SK-N-MC (cell line): ENCODE results near the gene DDAH1.
"Not testable (repeated sequence)": the region's sequence is repeated elsewhere in the genome, so short reads cannot be mapped to it uniquely, and the experiment has no call there.

Experiments
- DNase-seq: peaks from one replicate; pipeline ENCODE4 v3.0.0-alpha.2; 2011; ENCODE audit warnings: low read depth, low spot score
- H3K27ac ChIP-seq: fragments of 200-600 bp; sonication (generic); 2 replicates; pipeline ENCODE4 v1.5.1; 2016; ENCODE audit warnings: mixed run types
- H3K36me3 ChIP-seq: fragments of 200-600 bp; sonication (generic); 2 replicates; pipeline ENCODE4 v1.6.1; 2017; ENCODE audit warnings: antibody characterized with exemption, low read length, mixed read lengths; ENCODE audit not compliant: insufficient read depth
- H3K4me3 ChIP-seq: fragments of 200-600 bp; sonication (generic); 2 replicates; pipeline ENCODE4 v1.5.1; 2016
- H3K9ac ChIP-seq: fragments of 200-600 bp; sonication (generic); 2 replicates; pipeline ENCODE4 v1.8.0; 2017; ENCODE audit warnings: mixed run types, mixed read lengths; ENCODE audit not compliant: insufficient read length
- H3K9me3 ChIP-seq: fragments of 200-600 bp; sonication (generic); 2 replicates; pipeline ENCODE4 v1.6.1; 2017; ENCODE audit warnings: low read depth, mild to moderate bottlenecking, antibody characterized with exemption, low read length, moderate library complexity, mixed read lengths
- EZH2 ChIP-seq: fragments of 200-600 bp; sonication (generic); IDR thresholded peaks from one replicate; pipeline ENCODE4 v1.6.1; 2017; ENCODE audit warnings: antibody characterized with exemption
- FOXP2 ChIP-seq: optimal IDR thresholded peaks from 2 replicates; pipeline ENCODE3; 2011; ENCODE audit warnings: mild to moderate bottlenecking, moderate library complexity; ENCODE audit not compliant: insufficient read depth; ENCODE audit errors: extremely low read length, control extremely low read depth
- POLR2AphosphoS5 ChIP-seq: IDR thresholded peaks from 2 replicates; pipeline ENCODE4 v1.6.1; 2012; ENCODE audit warnings: mild to moderate bottlenecking, low read depth, low read length, borderline replicate concordance

Gene DDAH1

DNA sequence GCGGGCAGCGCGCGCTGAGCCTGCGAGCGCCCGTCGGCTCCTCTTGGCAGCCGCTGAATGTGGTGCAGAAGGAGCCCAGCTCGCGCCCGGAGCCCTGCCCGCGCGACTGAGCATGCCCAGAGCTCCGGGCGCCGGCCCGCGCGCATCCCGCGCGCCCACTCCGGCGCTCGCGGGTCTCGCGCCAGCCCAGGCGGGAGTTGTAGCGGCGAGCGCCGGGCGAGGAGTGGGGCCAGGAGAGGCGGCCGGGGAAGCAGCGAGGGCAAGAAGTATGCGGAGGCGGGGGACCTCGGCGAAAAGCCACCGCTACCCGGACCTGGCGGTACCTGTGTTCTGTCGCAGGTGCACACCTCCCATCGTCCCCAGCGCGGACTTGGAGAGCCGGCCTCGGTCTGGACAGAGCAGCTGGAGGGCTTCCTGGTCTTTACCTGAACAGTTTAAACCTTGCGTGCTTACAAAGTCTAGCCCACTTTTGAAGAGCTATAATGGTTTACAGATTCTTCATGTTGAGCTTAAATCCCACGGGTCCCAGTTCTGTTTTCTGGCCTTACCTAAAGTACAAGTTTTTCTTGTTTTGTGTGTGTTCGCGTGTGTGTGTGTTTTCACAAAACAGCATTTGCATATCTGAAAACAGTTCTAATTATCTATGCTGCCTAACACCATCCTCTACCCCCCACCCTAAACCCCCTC lies at the start of gene DDAH1:
Gene DDAH1, minus strand, starts transcription at position 61 of the 687 bp plus-strand sequence. CDS start 114 bp downstream, outside the sequence.
- peak within 1 kb of the TSS; percentile 59 for H3K9ac ChIP-seq
- H3K36me3 ChIP-seq, result no peaks in the 10 kb centered on the region
- no peaks in the 10 kb centered on the region for H3K9me3 ChIP-seq
- TF ChIP-seq EZH2 (no peak), FOXP2 (no peak), POLR2AphosphoS5 (no peak)
- DNase-seq, result no peak
- H3K4me3 ChIP-seq, result peak within 1 kb of the TSS; percentile 94
- H3K27ac ChIP-seq, result no peak within 1 kb of the TSS

- DNase-seq, H3K9ac ChIP-seq, H3K27ac ChIP-seq, H3K36me3 ChIP-seq, H3K9me3 ChIP-seq, H3K4me3 ChIP-seq: not testable (repeated sequence)
Measured at GRCh38 chr1:85513998-85514397, 49.0 kb upstream of the DDAH1 start.

DNA sequence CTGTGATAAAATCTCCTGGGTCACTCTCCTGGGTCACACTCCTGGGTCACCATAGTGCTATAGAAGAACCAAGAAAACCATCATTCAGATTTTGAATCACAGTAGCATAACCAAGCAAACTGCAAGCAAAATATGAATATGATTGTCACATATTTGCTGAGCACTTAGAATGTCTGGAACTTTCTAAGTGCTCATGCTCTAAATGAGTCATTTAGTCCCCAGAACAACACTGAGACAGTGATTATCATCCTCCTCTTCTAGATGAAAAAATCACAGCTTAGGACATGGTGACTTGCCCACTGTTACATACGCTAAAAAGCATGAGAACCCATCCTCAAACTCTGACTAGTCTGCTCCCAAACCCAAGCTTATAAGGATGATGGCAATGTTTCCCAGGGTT lies 39.5 kb upstream of the DDAH1 start:
- TF ChIP-seq POLR2AphosphoS5 (no peak), FOXP2 (no peak), EZH2 (no peak)
- H3K4me3 ChIP-seq, result no peak overlapping the region
- no peak for DNase-seq
- H3K36me3 ChIP-seq, result no peaks in the 10 kb centered on the region
- H3K9ac ChIP-seq, result no peak overlapping the region
- no peak overlapping the region for H3K27ac ChIP-seq
- H3K9me3 ChIP-seq, result no peaks in the 10 kb centered on the region

DNA sequence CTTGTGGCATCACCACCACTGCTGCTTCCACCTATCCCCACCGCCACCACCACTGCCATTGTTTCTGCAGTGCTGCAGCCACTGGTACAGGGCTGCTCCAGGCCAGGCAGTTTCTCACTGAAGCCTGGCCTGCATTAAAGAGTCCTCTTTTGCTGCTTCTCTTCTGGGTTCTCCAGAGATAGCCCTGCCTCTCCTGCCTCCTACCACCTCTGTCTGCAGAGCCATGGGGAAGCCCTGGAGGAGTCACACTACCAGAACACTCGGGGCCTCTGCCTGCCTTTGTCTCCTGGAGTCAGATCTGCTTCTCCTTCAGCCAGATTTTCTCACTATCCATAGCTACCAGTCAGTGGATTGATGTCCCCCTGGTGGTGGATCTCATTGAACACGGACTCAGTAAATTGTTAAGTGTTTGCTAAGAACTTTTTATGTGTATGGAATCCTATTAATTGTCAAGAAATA lies 37.7 kb upstream of the DDAH1 start:
- TF ChIP-seq FOXP2 (no peak), EZH2 (no peak), POLR2AphosphoS5 (no peak)
- peak; percentile 24 for DNase-seq
- H3K4me3 ChIP-seq, result no peak overlapping the region
- H3K9me3 ChIP-seq, result no peaks in the 10 kb centered on the region
- H3K36me3 ChIP-seq, result no peaks in the 10 kb centered on the region
- H3K9ac ChIP-seq, result no peak overlapping the region
- no peak overlapping the region for H3K27ac ChIP-seq

DNA sequence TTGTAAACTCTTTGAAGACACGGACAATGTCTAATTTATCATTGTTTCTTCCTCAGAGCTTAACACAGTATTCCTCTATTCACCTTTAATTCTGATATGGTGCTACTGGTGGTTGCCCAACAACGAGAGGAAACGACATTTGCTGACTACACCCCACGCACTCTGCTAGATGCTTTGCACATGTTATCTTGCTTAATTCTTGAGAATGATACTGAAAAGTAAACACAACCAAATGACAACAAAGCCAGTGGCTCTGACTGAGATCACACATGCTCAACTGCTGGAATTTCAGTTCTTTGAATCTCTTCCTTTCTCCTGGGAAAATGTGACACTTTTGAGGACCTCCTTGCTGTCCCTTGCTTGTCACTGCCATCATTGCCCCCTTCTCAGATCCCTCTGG lies 37.2 kb upstream of the DDAH1 start:
- no peak for DNase-seq
- Histone ChIP-seq H3K9me3 (no peaks in the 10 kb centered on the region), H3K27ac (no peak overlapping the region), H3K9ac (no peak overlapping the region), H3K36me3 (no peaks in the 10 kb centered on the region), H3K4me3 (no peak overlapping the region)
- TF ChIP-seq POLR2AphosphoS5, result no peak
- no peak for TF ChIP-seq FOXP2
- no peak for TF ChIP-seq EZH2

DNA sequence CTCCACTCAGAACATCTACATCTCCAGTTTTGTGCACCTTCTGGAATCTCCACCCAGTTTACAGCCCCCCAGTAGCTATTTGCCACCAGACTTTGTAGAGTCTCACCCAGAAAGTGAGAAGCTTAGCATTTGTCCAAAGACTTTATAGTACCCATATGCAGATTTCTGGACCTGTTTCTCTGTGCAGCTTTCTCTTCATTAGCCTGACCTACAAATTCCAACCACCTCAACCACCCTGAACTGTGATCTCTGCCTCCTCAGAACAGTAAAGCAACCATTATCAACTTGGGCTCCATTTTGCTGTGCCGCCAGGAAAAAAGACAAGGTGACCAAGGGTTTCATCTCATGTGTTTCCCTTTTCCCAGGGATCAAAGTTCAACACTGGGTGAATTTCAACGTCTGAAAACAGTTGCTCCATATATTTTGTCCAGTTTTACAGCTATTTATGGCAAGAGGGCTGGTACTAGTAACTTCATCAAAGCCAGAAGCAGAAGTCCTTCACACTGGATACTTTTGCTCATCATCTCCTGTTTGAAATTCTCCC lies 36.5 kb upstream of the DDAH1 start:
- DNase-seq, result no peak
- H3K4me3 ChIP-seq, result no peak overlapping the region
- no peaks in the 10 kb centered on the region for H3K9me3 ChIP-seq
- no peaks in the 10 kb centered on the region for H3K36me3 ChIP-seq
- no peak overlapping the region for H3K27ac ChIP-seq
- H3K9ac ChIP-seq, result no peak overlapping the region
- TF ChIP-seq POLR2AphosphoS5 (no peak), FOXP2 (no peak)

GRCh38 chr1:85496941-85497582 lies 32.1 kb upstream of the DDAH1 start:
- H3K36me3 ChIP-seq, result no peaks in the 10 kb centered on the region
- H3K4me3 ChIP-seq, result no peak overlapping the region
- TF ChIP-seq FOXP2 (no peak), EZH2 (no peak), POLR2AphosphoS5 (no peak)
- no peak overlapping the region for H3K9ac ChIP-seq
- DNase-seq, result no peak
- H3K27ac ChIP-seq, result no peak overlapping the region
- no peaks in the 10 kb centered on the region for H3K9me3 ChIP-seq

DNA sequence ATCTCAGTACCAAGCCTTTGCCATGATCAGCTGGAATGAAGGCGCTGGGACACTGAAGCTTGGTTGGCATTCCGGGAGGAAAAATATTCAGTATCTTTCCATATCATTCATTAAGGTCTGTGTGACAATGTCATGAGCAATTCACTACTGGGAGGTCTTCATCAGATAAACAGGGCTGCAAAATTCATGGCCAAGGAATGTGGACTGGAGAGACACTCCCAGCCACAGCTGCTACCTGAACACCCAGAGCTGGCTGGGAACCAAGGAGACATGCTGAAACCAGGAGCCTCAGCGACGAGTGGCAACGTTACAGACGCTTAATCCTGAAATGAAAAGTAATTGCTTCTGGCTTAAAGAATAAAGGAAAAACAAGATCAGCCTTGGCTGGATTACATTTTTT lies 30.6 kb upstream of the DDAH1 start:
- no peak overlapping the region for H3K27ac ChIP-seq
- no peak for DNase-seq
- no peak for TF ChIP-seq POLR2AphosphoS5
- no peak for TF ChIP-seq FOXP2
- TF ChIP-seq EZH2, result no peak
- no peaks in the 10 kb centered on the region for H3K9me3 ChIP-seq
- no peaks in the 10 kb centered on the region for H3K36me3 ChIP-seq
- H3K9ac ChIP-seq, result no peak overlapping the region
- no peak overlapping the region for H3K4me3 ChIP-seq

GRCh38 chr1:85494904-85495266 lies 29.9 kb upstream of the DDAH1 start:
- H3K9ac ChIP-seq, result no peak overlapping the region
- no peaks in the 10 kb centered on the region for H3K9me3 ChIP-seq
- no peak overlapping the region for H3K4me3 ChIP-seq
- DNase-seq, result no peak
- no peak for TF ChIP-seq EZH2
- TF ChIP-seq POLR2AphosphoS5, result no peak
- no peak for TF ChIP-seq FOXP2
- no peaks in the 10 kb centered on the region for H3K36me3 ChIP-seq
- no peak overlapping the region for H3K27ac ChIP-seq
